ENCODE data around the gene ANAPC4.

ANAPC4 gene

GRCh38 chr4:25379591-25379990, 2.5 kb downstream of the ANAPC4 start:
- DNase-seq = no peak

GRCh38 chr4:25383647-25384046, 6.6 kb downstream of the ANAPC4 start:
- DNase-seq = no peak

GRCh38 chr4:25386926-25387325, 9.9 kb downstream of the ANAPC4 start:
- DNase-seq = no peak

- no peak for DNase-seq
Measured at GRCh38 chr4:25397305-25397704, 20.2 kb downstream of the ANAPC4 start.

- no peak for DNase-seq
Measured at GRCh38 chr4:25399510-25399909, 22.4 kb downstream of the ANAPC4 start.

- no peak for DNase-seq
Measured at GRCh38 chr4:25401066-25401465, 24.0 kb downstream of the ANAPC4 start.

- DNase-seq = no peak
Measured at GRCh38 chr4:25402521-25402920, 25.5 kb downstream of the ANAPC4 start.

GRCh38 chr4:25403699-25404098, 26.6 kb downstream of the ANAPC4 start:
- DNase-seq = no peak

GRCh38 chr4:25405453-25405852, 28.4 kb downstream of the ANAPC4 start:
- no peak for DNase-seq

- no peak for DNase-seq
Measured at GRCh38 chr4:25406081-25406692, 29.1 kb downstream of the ANAPC4 start.

GRCh38 chr4:25410820-25411529, 33.9 kb downstream of the ANAPC4 start:
- no peak for DNase-seq

GRCh38 chr4:25413261-25413660, 36.2 kb downstream of the ANAPC4 start:
- DNase-seq = no peak

GRCh38 chr4:25417014-25417413, 40.0 kb downstream of the ANAPC4 start:
- no peak for DNase-seq

- DNase-seq = no peak
Measured at GRCh38 chr4:25420931-25421330, 43.9 kb downstream of the ANAPC4 start.

GRCh38 chr4:25421816-25422525, 44.9 kb downstream of the ANAPC4 start:
- no peak for DNase-seq

- DNase-seq = no peak
Measured at GRCh38 chr4:25423548-25423947, 46.5 kb downstream of the ANAPC4 start.

GRCh38 chr4:25424539-25425228, 47.6 kb downstream of the ANAPC4 start:
- no peak for DNase-seq

GRCh38 chr4:25425361-25425760, 48.3 kb downstream of the ANAPC4 start:
- DNase-seq = no peak

GRCh38 chr4:25427871-25428270, 50.8 kb downstream of the ANAPC4 start:
- no peak for DNase-seq

GRCh38 chr4:25430630-25431029, 53.6 kb downstream of the ANAPC4 start:
- DNase-seq = no peak

- no peak for DNase-seq
Measured at GRCh38 chr4:25433966-25434827, 57.1 kb downstream of the ANAPC4 start.

- DNase-seq = no peak
Measured at GRCh38 chr4:25437926-25438325, 60.9 kb downstream of the ANAPC4 start.

Data from bone marrow (tissue), 2 donors.